H9 (cell line): Measurements from ENCODE around the gene CCSER2. TPM values are rescaled to one million over a fixed set of nuclear protein-coding genes. Genes with fewer than 3 reads are reported as not detected.

Experiments used
- DNase-seq: peaks from one replicate; pipeline ENCODE4 v3.0.0-alpha.2; 2017
- H2AFZ ChIP-seq: one replicate; pipeline ENCODE4 v1.6.1; 2013; ENCODE audit warnings: mild to moderate bottlenecking, low read length, control low read depth, moderate library complexity
- H2AK5ac ChIP-seq: 2 replicates; pipeline ENCODE4 v1.6.1; 2013; ENCODE audit warnings: low read length, control low read depth, mixed read lengths; ENCODE audit not compliant: insufficient read length
- H2BK120ac ChIP-seq: one replicate; pipeline ENCODE4 v1.6.1; 2013; ENCODE audit warnings: low read depth, mild to moderate bottlenecking, low read length, control low read depth, inconsistent platforms; ENCODE audit not compliant: poor library complexity, severe bottlenecking
- H2BK12ac ChIP-seq: 2 replicates; pipeline ENCODE4 v1.6.1; 2013; ENCODE audit warnings: low read length, control low read depth, mixed read lengths, low read depth; ENCODE audit not compliant: insufficient read length
- H2BK15ac ChIP-seq: 2 replicates; pipeline ENCODE4 v1.6.1; 2013; ENCODE audit warnings: low read depth, low read length, control low read depth
- H2BK20ac ChIP-seq: one replicate; pipeline ENCODE4 v1.6.1; 2013; ENCODE audit warnings: low read depth, mild to moderate bottlenecking, low read length, control low read depth, inconsistent platforms; ENCODE audit not compliant: poor library complexity, severe bottlenecking
- H2BK5ac ChIP-seq: 2 replicates; pipeline ENCODE4 v1.6.1; 2013; ENCODE audit warnings: low read length, control low read depth, mixed read lengths; ENCODE audit not compliant: insufficient read length
- H3K14ac ChIP-seq: 2 replicates; pipeline ENCODE4 v1.6.1; 2013; ENCODE audit warnings: low read length, control low read depth; ENCODE audit not compliant: insufficient read depth
- H3K18ac ChIP-seq: 2 replicates; pipeline ENCODE4 v1.6.1; 2013; ENCODE audit warnings: low read depth, mild to moderate bottlenecking, mixed read lengths, low read length, control low read depth; ENCODE audit not compliant: insufficient read length
- H3K23ac ChIP-seq: 2 replicates; pipeline ENCODE4 v1.6.1; 2013; ENCODE audit warnings: low read length, control low read depth, mixed read lengths, low read depth; ENCODE audit not compliant: insufficient read length
- H3K23me2 ChIP-seq: 2 replicates; pipeline ENCODE4 v1.6.1; 2013; ENCODE audit warnings: low read depth, mild to moderate bottlenecking, mixed read lengths, low read length, control low read depth; ENCODE audit not compliant: insufficient read length, poor library complexity, severe bottlenecking
- H3K27ac ChIP-seq: 2 replicates; pipeline ENCODE4 v1.5.1; 2013; ENCODE audit warnings: low read length, control low read depth, mixed read lengths, low read depth; ENCODE audit not compliant: insufficient read length
- H3K27me3 ChIP-seq: 2 replicates; pipeline ENCODE4 v1.6.1; 2013; ENCODE audit warnings: low read length, control low read depth, inconsistent platforms; ENCODE audit not compliant: insufficient read depth
- H3K4ac ChIP-seq: 2 replicates; pipeline ENCODE4 v1.6.1; 2013; ENCODE audit warnings: low read depth, mild to moderate bottlenecking, control low read depth, inconsistent platforms, low read length, moderate library complexity
- H3K4me1 ChIP-seq: 2 replicates; pipeline ENCODE4 v1.6.1; 2013; ENCODE audit warnings: low read length, control low read depth, inconsistent platforms; ENCODE audit not compliant: insufficient read depth
- H3K4me2 ChIP-seq: 2 replicates; pipeline ENCODE4 v1.6.1; 2013; ENCODE audit warnings: low read length, control low read depth, mixed read lengths; ENCODE audit not compliant: insufficient read length, insufficient read depth
- H3K56ac ChIP-seq: 2 replicates; pipeline ENCODE4 v1.6.1; 2013; ENCODE audit warnings: low read depth, mild to moderate bottlenecking, mixed read lengths, low read length, control low read depth; ENCODE audit not compliant: insufficient read length
- H3K79me1 ChIP-seq: 2 replicates; pipeline ENCODE4 v1.6.1; 2013; ENCODE audit warnings: low read depth, mild to moderate bottlenecking, moderate library complexity, low read length, control low read depth, inconsistent platforms; ENCODE audit not compliant: insufficient read depth, poor library complexity, severe bottlenecking
- H3K79me2 ChIP-seq: 2 replicates; pipeline ENCODE4 v1.6.1; 2013; ENCODE audit warnings: low read length, control low read depth, inconsistent platforms; ENCODE audit not compliant: insufficient read depth
- H3K9ac ChIP-seq: 2 replicates; pipeline ENCODE4 v1.6.1; 2013; ENCODE audit warnings: low read length, control low read depth, mixed read lengths; ENCODE audit not compliant: insufficient read length; ENCODE audit errors: extremely low read depth
- H3K9me3 ChIP-seq: one replicate; pipeline ENCODE4 v1.6.1; 2013; ENCODE audit warnings: low read depth, low read length, inconsistent platforms; ENCODE audit not compliant: control insufficient read depth
- H3T11ph ChIP-seq: one replicate; pipeline ENCODE4 v1.6.1; 2013; ENCODE audit warnings: mild to moderate bottlenecking, low read length, control low read depth, inconsistent platforms
- H4K20me1 ChIP-seq: one replicate; pipeline ENCODE4 v1.6.1; 2013; ENCODE audit not compliant: control insufficient read depth, insufficient read length, insufficient read depth
- H4K5ac ChIP-seq: 2 replicates; pipeline ENCODE4 v1.6.1; 2013; ENCODE audit warnings: low read depth, mild to moderate bottlenecking, mixed read lengths, low read length, control low read depth; ENCODE audit not compliant: insufficient read length
- H4K8ac ChIP-seq: replicated peaks from 2 replicates; pipeline ENCODE4 v1.6.1; 2013; ENCODE audit warnings: low read length, control low read depth, mixed read lengths, low read depth; ENCODE audit not compliant: insufficient read length
- H4K91ac ChIP-seq: 2 replicates; pipeline ENCODE4 v1.6.1; 2013; ENCODE audit warnings: low read depth, mild to moderate bottlenecking, moderate library complexity, mixed read lengths, low read length, control low read depth; ENCODE audit not compliant: insufficient read length
- H3K27ac Mint-ChIP-seq, 3 experiments: 2 replicates in 2 of 3; 3 replicates in 1 of 3; pipeline ENCODE4 v1.8.0; 2020 to 2021; ENCODE audit warnings: mixed read lengths in 3 of 3, mild to moderate bottlenecking in 1 of 3, moderate library complexity in 1 of 3
- H3K27me3 Mint-ChIP-seq: 2 replicates; pipeline ENCODE4 v1.8.0; 2021; ENCODE audit warnings: low read depth, mild to moderate bottlenecking, moderate library complexity, mixed read lengths
- H3K36me3 Mint-ChIP-seq, 3 experiments: 2 replicates in 2 of 3; 3 replicates in 1 of 3; pipeline ENCODE4 v1.8.0; 2020 to 2021; ENCODE audit warnings: low read depth in 3 of 3, mixed read lengths in 3 of 3; ENCODE audit not compliant: insufficient read depth in 1 of 3
- H3K4me1 Mint-ChIP-seq, 2 experiments: 2 replicates each; pipeline ENCODE4 v1.8.0; 2020; ENCODE audit warnings: mixed read lengths in 2 of 2
- H3K4me3 Mint-ChIP-seq, 2 experiments: 2 replicates in 1 of 2; 3 replicates in 1 of 2; pipeline ENCODE4 v1.8.0; 2020 to 2021; ENCODE audit warnings: mild to moderate bottlenecking in 2 of 2, mixed read lengths in 2 of 2, moderate library complexity in 1 of 2
- H3K9me3 Mint-ChIP-seq, 2 experiments: 2 replicates in 1 of 2; 3 replicates in 1 of 2; pipeline ENCODE4 v1.8.0; 2020; ENCODE audit warnings: mild to moderate bottlenecking in 2 of 2, mixed read lengths in 2 of 2, moderate library complexity in 1 of 2
- WGBS: extraction: QIAGEN DNeasy Blood & Tissue Kit; methylation state at CpG from one replicate; pipeline ENCODE4 v1.1.7; 2013; ENCODE audit warnings: missing lambda C conversion rate, low lambda C conversion rate, mixed read lengths; ENCODE audit not compliant: insufficient read length; ENCODE audit errors: extremely low coverage; 5-methylcytosine and 5-hydroxymethylcytosine counted together
- total RNA-seq: library from RNA; stranded (reverse); gene quantifications from 2 replicates; pipeline ENCODE4 v1.2.1, GENCODE V29; 2021
- TF ChIP-seq, protein P1 (sequence below): fragments of 200-600 bp; sonication (generic); conservative IDR thresholded peaks from 3 replicates; pipeline ENCODE4 v1.8.0; 2021; ENCODE audit warnings: antibody characterized with exemption, mild to moderate bottlenecking

The CCSER2 gene
- total RNA-seq, 1 experiment from 2014 or later, result 22.2 TPM

DNA sequence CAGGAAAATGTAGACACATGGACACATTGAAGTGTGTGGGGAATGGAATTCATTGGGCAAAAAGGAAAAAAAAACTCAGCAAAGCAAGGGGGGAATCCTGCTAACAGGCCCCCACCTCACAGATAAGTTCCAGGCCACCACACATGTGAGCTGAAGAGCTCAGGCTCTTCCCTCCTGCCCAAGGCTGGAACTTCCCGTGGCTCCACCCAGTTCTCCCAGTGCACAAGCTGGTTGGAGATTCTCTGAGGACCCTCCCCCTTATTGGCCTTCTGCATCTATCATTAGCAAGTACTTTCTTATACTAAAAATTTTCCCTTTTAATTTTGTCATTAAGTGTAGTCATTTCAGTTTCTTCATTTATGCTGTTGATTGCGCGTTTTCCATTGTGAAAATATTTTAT, 190.8 kb downstream of the CCSER2 start:
- no peak overlapping the region for H2BK5ac ChIP-seq
- H3K4me1 Mint-ChIP-seq, result peaks cover 31 to 33% of the 10 kb centered on the region in 2 experiments
- WGBS, result no CpG with 5 or more reads among the region's 3 CpGs

More for the DNA sequence above, 190.8 kb downstream of the CCSER2 start:
- H3K4me3 Mint-ChIP-seq, result no peak overlapping the region
- Histone ChIP-seq H2BK12ac (no peak overlapping the region), H4K5ac (no peak overlapping the region), H3K23me2 (no peaks in the 10 kb centered on the region), H3K9me3 (no peaks in the 10 kb centered on the region), H3K14ac (no peak overlapping the region), H2AK5ac (no peak overlapping the region), H3K4ac (no peak overlapping the region), H4K8ac (no peak overlapping the region), H4K91ac (no peak overlapping the region), H3K56ac (no peak overlapping the region), H2BK20ac (no peak overlapping the region), H3K9ac (no peak overlapping the region), H3K4me1 (peaks cover 6% of the 10 kb centered on the region; the same call in 1 of the 2 replicates), H3K79me2 (no peaks in the 10 kb centered on the region), H3K23ac (no peak overlapping the region), H3T11ph (no peak overlapping the region), H4K20me1 (no peaks in the 10 kb centered on the region), H3K27ac (no peak overlapping the region), H3K18ac (no peak overlapping the region), H2AFZ (no peak overlapping the region), H3K27me3 (no peaks in the 10 kb centered on the region), H3K79me1 (no peaks in the 10 kb centered on the region), H2BK15ac (no peak overlapping the region), H3K4me2 (no peak overlapping the region), H2BK120ac (no peak overlapping the region)
- peaks cover 0 to 4% (median 0%) of the 10 kb centered on the region in 3 experiments; a peak in 2 of 7 replicates for H3K36me3 Mint-ChIP-seq
- H3K27me3 Mint-ChIP-seq, result no peaks in the 10 kb centered on the region
- no peaks in the 10 kb centered on the region for H3K9me3 Mint-ChIP-seq
- H3K27ac Mint-ChIP-seq, result no peak overlapping the region
- no peak for DNase-seq
- TF ChIP-seq, protein P1, sequence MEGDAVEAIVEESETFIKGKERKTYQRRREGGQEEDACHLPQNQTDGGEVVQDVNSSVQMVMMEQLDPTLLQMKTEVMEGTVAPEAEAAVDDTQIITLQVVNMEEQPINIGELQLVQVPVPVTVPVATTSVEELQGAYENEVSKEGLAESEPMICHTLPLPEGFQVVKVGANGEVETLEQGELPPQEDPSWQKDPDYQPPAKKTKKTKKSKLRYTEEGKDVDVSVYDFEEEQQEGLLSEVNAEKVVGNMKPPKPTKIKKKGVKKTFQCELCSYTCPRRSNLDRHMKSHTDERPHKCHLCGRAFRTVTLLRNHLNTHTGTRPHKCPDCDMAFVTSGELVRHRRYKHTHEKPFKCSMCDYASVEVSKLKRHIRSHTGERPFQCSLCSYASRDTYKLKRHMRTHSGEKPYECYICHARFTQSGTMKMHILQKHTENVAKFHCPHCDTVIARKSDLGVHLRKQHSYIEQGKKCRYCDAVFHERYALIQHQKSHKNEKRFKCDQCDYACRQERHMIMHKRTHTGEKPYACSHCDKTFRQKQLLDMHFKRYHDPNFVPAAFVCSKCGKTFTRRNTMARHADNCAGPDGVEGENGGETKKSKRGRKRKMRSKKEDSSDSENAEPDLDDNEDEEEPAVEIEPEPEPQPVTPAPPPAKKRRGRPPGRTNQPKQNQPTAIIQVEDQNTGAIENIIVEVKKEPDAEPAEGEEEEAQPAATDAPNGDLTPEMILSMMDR, result no peak
